T follicular helper cell (primary cell): ENCODE results near the gene ADRA2B.
"Not testable (repeated sequence)": the region's sequence is repeated elsewhere in the genome, so short reads cannot be mapped to it uniquely, and the experiment has no call there.

Experiments
- DNase-seq: peaks from one replicate; pipeline ENCODE4 v3.0.0-alpha.2; 2020; ENCODE audit warnings: low read depth

Gene ADRA2B

DNA sequence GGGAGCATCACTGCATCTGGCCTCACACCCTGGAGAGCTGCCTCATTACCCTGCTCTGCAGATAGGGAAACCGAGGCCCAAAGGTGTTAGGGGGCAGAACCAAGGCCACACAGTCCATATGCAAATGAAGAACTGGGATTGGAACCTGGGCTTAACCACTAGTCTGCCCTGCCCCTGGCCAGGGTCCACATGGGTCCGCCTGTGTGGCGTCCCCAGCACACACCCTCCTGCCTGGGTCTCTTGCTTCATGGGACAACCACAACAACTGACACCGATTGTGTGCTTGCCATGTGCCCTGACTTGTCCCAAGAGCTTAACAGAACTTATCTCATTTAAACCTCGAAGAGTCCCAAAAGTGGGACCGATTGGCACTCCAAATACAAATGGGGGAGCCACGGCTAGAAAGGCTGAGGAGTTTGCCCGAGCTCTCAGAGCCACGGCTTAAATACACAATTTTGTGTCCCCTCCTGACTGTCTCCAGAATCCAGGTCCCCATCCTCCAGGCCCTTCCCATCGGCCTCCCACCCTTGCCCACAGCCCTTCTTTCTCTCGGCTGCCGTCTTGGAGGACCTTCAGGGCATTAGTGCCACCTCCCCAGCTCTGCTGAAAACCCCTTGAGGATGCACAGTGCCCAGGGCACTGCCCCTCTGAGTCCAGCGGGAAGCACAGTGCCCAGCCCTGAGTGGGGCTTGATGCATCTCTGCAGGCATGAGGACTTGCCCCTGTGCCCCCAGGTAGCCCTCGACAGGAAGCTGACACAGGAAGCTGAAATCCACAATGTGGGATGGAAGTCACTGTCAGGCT lies 34.6 kb upstream of the ADRA2B start:
- DNase-seq = no peak

DNA sequence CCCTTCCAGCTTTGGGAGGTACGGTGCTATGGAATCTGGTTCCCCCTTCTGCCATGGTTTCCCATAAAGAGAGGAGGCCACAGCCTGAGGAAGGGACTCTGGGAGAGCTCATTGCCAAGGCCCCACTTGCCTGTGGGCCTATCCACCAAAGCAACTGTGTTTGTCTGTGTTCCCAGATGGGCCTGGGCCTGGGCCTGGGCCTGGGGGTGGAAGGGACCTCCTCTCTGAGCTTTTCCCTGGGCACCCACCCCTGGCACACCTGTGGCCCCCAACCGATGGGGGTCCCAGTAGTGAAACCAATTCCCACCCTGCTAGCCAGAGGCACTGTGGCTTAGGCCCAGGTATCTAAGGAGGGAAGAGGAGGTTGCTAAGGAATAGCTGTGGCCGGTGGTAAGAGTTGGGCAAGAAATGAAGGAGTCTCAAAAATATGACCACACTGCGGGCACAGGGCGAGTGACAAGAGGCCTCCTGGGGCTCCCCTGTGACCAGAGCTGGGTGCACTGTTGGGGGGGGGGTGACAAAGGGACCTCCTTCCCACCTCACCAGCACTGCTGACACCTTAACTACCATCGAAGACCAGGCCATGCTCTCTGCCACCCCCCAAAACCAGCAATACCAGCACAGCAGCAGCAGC lies 33.8 kb upstream of the ADRA2B start:
- no peak for DNase-seq

DNA sequence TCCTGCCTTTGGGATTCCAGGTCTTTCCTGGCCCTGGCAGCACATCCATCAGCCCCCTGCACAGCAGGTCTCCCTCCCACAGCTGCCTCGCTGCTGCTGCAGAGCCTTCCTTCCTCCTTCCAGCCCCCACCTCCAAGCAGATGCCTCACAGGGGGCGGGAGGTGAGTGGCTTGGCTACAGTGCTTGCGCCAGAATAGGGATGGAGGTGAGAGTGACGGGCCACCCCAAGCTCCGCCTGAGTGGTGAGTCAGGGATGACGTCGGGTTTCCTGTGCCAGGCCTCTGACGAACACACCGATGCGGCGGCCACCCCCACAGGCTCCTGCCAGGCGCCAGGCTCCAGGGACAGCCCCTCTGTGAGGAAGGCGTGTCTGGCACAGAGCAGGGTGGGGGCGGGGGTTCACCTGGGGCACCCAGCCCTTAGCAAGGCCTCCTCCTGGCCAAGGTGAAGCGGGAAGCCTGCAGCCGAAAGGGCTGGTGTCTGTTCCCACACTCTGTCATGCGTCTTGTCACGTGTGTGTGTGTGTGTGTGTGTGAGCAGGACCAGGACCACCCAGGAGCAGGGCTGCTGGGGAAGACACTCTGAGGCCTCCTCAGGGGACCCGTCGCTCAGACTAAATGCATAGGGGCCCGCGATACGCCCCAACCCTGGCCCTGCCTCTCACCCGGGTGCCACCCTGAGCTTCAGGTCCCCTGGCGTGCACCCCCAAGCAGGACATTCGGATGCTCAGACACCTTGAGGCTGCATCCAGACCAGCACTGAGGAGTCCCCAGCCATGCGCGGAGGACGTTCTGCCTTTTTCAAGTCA lies 32.2 kb upstream of the ADRA2B start:
- DNase-seq = peak; percentile 97

DNA sequence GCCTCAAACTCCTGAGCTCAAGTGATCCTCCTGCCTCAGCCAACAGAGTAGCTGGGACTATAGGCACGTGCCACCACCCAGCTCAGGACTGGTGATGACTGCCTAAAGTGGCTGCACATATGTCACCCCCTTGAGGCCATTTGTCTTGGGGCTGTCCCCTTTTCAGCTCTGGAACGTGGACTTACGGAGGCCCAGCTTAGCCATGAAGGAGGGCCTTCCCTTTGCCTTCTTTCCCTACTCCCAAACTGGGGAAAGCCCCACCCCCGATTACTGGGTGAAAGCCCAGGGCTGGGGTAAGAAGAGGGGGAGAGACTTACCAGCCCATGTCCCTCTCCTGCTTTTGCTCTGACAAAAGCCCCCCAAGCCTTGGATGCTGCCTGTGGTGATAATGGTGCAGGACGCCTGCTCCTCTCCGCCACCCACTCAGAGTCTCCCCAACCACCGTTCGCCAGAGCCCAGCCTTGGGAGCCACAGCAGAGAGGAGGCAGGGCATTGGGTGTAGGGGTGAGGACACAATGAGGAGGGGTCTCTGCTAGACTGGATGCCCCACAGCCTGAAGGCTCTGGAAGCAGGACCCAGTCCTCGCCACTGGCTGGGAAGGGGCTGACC lies 31.3 kb upstream of the ADRA2B start:
- no peak for DNase-seq

DNA sequence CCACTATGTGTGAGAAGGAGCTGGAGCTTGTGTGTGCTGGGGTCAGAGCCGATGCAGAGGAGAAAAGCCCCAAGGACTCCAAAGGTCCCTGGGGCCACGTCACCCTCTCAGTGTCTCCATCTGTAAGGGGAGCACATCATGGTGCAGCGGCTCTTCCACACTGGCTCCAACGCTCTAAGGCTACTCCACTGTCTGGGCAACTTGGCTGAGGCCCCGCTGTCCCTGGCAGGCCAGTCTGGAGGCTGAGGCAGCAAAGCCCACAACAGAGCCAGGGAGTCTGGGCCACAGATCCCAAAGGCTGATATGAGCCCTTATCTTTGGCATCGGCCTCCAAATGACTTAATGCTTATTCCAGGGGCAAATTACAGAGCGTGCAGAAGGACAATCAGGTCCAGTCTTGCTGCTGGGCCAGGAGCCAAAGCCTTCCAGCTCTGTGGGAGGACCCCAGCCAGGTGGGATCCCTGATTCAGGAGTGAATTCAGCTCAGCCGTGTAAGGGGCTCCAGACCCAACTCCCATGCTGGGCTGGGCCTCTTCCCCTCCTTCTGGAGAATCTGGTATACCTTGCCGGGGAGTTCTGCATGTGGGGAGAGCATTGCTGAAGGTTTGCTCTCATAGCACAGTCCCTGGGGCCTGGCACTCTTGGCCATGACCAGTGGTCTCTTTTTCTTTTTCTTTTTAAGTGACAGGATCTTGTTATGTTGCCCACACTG lies 30.7 kb upstream of the ADRA2B start:
- DNase-seq = peak; percentile 29

DNA sequence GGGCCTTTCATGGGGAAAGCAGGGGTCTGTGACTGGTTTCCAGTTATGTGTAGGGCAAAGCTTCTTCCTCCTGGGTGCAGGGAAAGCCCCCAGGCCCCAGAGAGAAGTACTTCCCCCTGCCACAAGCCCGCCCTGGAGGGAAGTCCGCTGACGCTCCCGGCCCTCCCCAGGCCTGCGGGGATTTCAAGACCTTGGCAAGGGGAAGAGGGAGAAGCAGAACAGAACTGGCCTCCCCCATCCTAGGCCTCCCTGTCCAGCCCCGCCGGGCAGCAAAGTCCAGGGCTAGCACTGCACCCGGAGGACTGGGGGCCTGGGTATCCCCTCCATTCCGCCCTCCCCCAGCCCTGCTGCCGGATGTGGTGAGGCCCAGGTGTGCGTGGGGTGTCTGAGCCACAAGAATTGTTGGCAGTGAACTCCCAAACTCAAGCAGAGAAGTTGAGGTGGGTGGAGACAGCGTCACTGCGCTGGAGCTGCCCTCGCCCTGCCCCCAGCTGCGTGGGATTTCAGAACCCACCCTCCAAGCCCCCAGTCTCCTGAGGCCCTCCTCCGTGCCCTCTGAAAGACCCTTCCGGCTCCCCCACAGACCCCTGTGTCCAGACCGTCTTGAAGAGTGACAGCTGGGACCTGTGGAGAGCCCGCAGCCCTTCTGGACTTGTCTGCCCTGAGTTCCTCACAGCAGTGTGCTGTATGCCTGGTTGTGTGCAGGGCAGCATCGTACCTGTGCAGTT lies 29.9 kb upstream of the ADRA2B start:
- peak; percentile 87 for DNase-seq

DNA sequence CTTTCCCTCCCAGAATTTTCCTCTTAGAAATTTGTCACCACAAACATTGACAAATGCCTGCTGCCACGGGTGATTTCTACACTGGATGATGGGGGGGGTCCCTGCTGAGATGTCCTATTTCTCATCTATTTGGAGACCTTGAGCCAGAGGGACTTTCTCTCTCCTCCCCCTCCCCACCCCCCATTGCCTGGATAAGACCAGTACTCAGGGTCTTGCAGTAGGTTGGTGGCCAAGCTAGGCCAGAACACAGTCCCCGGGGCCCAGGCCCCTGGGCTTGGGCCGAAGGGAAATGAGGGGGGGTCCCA lies 29.4 kb upstream of the ADRA2B start:
- DNase-seq = no peak

DNA sequence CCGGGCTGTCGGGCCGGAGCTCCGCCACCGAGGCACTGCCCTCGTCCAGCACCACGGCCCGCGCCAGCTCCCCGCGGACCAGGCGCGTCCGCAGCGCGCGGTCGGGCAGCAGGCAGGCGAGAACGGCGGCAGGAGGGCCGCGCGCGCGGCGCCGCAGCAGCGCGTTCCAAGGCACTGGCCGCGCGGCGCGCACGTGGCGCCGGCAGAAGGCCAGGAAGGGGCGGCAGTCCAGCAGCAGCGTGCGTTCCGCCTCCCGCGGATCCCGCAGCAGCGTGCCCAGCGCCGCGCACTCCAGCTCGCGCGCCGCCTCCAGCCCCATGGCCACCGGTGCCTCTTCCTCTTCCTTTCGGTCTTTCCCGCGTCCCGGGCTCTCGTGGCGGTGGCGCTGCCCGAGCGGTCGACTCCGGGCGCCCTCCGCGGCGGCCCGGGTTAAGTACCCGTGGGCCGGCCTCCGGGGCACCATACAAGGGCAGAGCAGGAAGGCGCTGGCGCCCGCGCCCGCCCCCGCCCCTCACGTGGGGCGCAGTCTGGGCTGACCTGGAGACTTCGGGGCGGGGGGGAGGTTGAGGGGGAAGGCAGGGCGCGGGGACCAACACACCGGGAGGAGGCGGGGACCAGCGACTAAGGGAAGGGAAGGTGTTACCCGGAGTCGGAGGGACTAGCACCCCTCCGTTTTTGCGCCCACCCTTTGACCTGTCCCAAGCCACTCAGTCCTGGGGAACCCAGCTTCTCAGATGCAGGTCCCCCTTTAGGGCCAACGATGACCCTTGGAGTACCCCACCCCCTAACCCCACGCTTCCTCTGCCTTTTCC lies 28.9 kb upstream of the ADRA2B start, which contains the start of gene DUSP2:
TSS of gene DUSP2 (minus strand) at position 405 of the 812 bp plus-strand sequence. CDS start at position 319, 86 bp downstream.
- DNase-seq = peak; percentile 82

DNA sequence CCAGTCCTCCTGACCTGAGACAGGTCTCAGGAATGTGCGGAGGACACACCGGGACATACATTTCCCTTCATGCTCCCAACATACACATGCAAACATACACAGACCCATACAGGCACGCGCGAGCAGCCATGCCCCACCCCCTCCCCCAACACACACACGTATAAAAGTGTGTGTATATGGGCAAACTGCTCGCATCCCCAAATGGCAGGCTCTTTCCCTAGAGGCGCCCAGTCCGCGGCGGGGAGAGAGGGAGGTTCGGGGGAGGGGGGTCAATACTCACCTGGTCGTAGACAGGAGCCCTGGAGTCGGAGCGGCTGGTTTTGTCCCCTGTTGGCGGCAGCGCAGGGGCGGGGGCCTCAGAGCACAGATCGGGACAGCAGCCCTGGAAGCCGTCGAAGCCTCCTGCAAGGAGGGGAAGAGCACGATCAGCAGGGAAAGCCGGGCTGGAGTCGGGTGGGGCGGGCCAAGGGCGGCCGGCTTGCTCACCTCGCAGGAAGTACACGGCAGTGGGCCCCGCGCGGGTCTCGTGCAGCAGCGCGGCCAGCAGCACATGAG lies 28.2 kb upstream of the ADRA2B start:
- peak; percentile 21 for DNase-seq

DNA sequence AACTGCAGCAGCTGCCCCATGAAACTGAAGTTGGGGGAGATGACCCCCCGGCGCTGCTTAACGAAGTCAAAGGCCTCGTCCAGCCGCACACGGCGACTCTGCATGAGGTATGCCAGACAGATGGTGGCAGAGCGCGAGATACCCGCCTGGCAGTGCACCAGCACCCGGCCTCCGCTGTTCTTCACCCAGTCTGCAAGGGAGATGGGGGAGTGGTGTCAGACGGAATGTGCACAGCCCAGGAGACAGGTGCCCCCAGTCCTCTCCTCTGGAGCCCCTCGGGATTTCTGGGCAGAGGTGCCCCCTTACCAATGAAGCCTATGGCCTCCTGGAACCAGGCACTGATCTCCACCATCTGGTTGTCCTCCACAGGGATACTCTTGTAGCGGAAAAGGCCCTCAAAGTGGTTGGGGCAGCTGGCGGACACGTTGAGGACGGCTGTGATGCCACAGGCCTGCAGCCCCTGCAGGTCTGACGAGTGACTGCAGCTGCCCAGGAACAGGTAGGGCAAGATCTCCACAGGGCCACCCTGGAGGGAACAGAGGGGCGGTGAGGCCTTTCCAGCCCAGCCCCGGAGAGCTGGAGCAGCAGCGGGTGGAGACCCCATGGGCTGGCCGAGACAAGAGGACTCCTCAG lies 27.6 kb upstream of the ADRA2B start:
- peak; percentile 32 for DNase-seq

DNA sequence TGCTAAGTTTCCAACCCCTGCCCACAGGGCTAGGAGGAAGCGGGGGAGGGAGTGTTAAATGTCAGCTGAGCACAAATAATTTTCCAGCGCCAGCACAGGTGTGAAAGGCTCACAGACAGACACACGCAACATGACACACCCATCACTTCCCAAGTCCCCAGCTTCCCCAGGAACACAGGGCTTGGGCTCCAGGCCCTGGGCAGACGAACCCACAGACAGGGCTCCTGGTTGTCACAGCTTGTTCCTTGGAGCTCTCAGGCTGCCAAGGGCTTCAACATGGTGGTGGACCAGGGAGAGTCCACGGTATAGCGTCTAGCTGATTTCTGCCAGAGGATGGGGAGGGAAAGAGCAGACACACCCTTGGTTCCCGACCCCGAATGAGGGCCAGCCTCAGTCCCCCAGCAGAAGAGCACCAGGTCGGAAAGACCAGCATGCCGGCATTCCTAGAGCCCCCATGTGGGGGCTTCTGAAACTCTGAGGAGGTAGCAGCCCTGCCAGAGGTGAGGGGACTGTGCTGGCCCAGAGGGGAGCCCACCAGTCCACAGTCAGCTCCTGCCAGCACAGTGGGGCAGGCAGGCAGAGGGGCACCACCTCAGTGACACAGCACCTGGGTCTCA lies 27.0 kb upstream of the ADRA2B start:
- peak; percentile 30 for DNase-seq

DNA sequence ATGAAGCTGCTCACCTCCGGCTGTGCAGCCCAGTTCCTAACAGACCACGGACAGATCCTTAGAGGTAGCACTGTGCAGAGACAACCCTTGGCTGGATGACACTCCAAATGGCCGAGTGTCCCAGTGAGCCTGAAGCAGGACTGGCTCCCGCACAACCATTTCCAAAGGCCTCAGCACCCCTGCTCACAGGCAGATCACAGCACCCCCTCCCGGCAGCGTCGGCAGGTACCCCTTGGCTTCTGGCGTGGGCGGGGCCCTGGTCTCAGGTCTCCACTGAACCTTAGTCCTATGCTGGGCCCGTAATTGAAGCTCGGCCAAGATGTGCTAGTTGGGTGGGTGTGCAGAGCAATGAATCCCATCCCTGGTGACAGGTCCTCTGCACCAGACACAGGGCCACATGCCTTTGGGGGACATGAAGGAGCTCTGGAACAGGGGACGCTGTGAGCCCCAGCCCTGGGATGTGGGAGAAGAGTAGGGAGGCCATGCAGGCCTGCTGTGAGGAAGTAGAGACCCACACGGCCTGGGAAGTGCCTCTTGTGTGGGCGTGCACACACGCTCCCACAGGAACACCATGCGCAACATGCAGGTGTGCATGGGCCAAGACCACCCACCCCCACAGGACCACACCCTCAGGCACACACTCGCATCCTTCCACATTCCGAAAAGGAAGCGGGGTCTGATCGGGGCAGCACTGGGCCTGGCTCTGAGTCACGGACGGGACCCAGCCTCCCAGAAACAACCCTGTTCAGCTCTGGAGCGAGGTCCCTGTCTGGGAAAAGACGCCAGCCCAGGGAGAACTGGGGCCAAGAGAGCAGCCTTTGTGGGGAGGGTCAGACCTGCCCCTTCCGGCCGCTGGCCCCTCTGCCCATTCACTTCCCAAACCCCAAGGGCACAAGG lies 26.1 kb upstream of the ADRA2B start:
- peak; percentile 71 for DNase-seq

DNA sequence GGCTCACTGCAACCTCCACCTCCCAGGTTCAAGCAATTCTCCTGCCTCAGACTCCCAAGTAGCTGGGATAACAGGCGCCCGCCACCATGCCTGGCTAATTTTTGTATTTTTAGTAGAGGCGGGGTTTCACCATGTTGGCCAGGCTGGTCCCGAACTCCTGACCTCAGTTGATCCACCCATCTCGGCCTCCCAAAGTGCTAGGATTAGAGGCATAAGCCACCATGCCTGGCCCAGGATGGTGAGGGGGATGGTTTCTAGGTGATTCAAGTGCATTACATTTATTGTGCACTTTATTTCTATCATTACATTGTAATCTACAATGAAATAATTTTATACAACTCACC lies 25.2 kb upstream of the ADRA2B start:
- not testable (repeated sequence) for DNase-seq

DNA sequence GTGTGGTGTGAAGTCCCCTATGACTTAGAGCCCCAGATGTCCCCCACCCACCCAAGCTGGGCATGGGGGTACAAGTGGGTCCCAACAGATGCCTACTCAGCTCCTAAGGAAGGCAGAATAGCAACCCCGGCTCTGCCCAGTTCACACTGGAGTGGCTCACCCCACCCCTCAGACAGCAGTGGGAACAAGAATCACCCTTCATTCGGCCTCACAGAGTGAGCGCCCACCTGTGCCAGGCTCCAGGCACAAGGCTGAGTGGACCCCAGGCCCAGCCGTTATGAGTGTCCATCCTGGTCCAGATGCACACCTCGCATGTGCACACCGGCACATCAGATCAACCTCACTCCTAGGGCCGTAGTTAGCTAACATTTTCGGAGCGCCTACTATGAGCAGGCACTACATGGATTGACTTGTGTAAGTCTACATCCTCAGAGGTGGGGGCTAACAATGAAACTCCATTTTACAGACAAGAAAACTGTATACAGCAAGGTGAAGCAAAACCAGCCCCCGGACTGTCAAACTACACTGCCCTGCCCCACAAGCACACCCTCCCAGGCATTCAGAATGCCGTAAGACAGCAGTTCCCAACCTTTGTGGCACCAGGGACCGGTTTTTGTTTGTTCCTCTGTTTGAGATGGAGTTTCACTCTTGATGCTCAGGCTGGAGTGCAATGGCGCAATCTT lies 24.7 kb upstream of the ADRA2B start:
- DNase-seq = no peak

DNA sequence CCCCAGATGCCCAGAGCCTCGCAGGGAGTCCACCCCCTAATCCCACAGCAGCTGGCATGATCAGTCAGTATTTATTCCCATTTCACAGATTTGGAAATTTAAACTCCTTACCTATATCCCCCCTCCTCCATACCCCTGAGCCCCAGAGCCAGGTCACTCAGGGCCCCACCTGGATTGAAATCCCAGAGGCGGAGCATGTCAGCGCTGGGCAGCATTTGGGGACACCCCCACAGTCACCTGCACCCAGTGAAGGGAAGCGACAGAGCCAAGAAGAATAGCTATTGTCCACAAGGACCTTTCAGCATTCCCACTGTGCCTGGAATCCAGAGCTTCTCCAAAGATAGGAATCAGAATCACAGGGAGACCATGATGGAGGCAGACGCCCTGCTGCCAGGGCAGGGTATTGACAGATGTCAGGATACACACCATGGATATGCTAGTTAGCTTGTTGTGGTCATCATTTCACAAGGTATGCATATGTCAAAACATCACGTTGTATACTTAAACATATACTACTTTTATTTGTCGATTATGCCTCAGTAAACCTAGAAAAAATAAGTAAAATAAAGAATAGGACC lies 22.9 kb upstream of the ADRA2B start:
- no peak for DNase-seq

DNA sequence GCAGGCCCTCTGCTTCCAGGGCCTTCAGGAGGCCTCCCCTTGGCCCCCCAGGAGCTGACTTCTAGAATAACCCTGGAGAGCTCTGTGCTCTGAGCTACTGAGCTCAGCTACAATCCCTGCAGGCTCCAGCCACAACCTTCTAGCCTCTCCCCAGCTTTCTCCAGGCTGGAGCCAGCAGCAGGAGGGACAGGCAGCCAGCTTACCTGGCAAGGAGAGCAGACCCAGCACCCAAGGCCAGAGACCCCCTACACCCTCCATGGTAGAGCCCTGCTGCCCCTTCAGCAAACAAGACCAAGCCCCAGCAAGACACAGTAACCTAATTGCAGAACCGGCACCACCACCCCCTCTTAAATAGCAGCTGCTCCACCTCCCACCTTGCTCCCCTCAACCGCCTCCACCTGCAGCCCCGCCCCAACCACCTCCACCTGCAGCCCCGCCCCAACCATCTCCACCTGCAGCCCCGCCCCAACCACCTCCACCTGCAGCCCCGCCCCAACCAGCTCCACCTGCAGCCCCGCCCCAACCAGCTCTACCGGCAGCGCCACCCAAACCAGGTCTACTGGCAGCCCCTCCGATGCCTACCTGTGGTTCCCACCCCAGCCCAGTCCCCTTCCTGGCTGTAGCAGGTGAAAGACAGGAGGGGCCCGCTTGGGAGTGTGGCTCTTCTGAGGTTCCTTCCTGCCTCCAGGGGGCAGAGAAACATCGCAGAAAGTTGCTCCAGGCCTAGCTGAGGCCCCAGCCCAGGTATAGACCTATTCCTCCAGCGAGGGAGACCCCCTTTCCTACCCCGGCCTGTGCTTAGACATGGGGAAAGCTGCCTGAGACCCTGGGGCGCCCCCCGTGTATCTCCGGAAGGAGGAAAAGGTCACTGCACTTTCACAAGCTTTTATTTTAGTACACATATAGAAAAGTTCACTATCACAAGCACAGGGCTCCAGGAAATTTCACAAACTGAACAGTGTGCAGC lies 22.1 kb upstream of the ADRA2B start, which contains the start of gene ASTL:
TSS of gene ASTL (minus strand) at position 324 of the 967 bp plus-strand sequence. CDS start at position 258, 66 bp downstream.
- peak; percentile 61 for DNase-seq
